ENCODE measurements around the gene IGF2BP2. TPM values are rescaled to one million over a fixed set of nuclear protein-coding genes. Genes with fewer than 3 reads are reported as not detected.

IGF2BP2 gene
- total and polyA plus RNA-seq, 2 of the 4 experiments (the other 2 are of a cell fraction) = 23.4 to 88.2 TPM

GRCh38 chr3:185788292-185788691 lies 36.5 kb downstream of the IGF2BP2 start:
- Histone ChIP-seq H3K9me1 (ENCODE audit: insufficient read depth, low read length) (peaks cover 27% of the 10 kb centered on the region), H4K91ac (ENCODE audit: insufficient read depth, low read depth, low read length) (no peak overlapping the region), H3K27ac (ENCODE audit: insufficient read depth, low read length) (no peak overlapping the region), H3K27me3 (ENCODE audit: control insufficient read depth, insufficient read depth, low read length) (no peaks in the 10 kb centered on the region), H4K8ac (ENCODE audit: low read depth in 2 of 2, low read length in 2 of 2) (no peak overlapping the region), H3K4ac (ENCODE audit: low read depth, low read length) (no peak overlapping the region), H3K4me1 (ENCODE audit: control insufficient read depth, insufficient read depth, low read length) (peaks cover 10% of the 10 kb centered on the region), H2AK9ac (replicated peaks; ENCODE audit: low read depth, low read length, poor library complexity) (no peak overlapping the region), H3K9ac (ENCODE audit: low read depth, low read length) (no peak overlapping the region), H2BK15ac (ENCODE audit: low read depth, low read length) (no peak overlapping the region), H3K14ac (replicated peaks; ENCODE audit: low read depth, low read length) (no peak overlapping the region), H3K4me3 (ENCODE audit: insufficient read depth, low read depth, low read length) (no peak overlapping the region), H4K5ac (ENCODE audit: low read depth, low read length) (no peak overlapping the region), H3K9me3 (ENCODE audit: control insufficient read depth, insufficient read depth, low read length) (no peaks in the 10 kb centered on the region), H4K20me1 (ENCODE audit: insufficient read depth, low read length) (peaks cover 99% of the 10 kb centered on the region), H3K36me3 (ENCODE audit: control insufficient read depth, insufficient read depth, low read length) (peaks cover 6% of the 10 kb centered on the region), H2BK5ac (ENCODE audit: low read depth, low read length, poor library complexity, severe bottlenecking) (no peak overlapping the region), H3K4me2 (ENCODE audit: low read depth, low read length) (no peak overlapping the region), H2BK20ac (ENCODE audit: low read depth, low read length) (no peak overlapping the region), H3K23ac (ENCODE audit: low read depth, low read length) (no peak overlapping the region), H2AK5ac (ENCODE audit: low read depth, low read length) (no peak overlapping the region), H3K79me1 (ENCODE audit: low read depth in 1 of 2, low read length in 2 of 2) (peaks cover 8 to 86% of the 10 kb centered on the region in 2 experiments), H2BK120ac (ENCODE audit: low read depth, low read length) (no peak overlapping the region), H2AFZ (replicated peaks; ENCODE audit: low read length, poor library complexity) (no peak overlapping the region), H3K18ac (ENCODE audit: low read depth, low read length) (no peak overlapping the region), H3K56ac (ENCODE audit: extremely low read depth, insufficient read depth, low read length) (no peak overlapping the region)
- ChIA-PET POLR2A (ENCODE audit: unreplicated experiment) (no interaction called here), CTCF (no interaction called here)
- dilution Hi-C loops (cut with HindIII; ENCODE audit: low sequenced_read_pairs, unreplicated experiment) (no loop called here), in situ Hi-C loops (cut with MboI; ENCODE audit: low sequenced_read_pairs) (no loop called here), intact Hi-C loops (cut with micrococcal nuclease) (no loop called here)
- no peak for TF ChIP-seq RAD21 (IDR thresholded peaks at IDR 0.05; ENCODE audit: low read length)
- TF ChIP-seq MAFK (IDR thresholded peaks at IDR 0.05; ENCODE audit: low read depth, low read length) = no peak
- TF ChIP-seq RCOR1 (IDR thresholded peaks at IDR 0.05; ENCODE audit: insufficient replicate concordance, low read length) = no peak
- TF ChIP-seq MAZ (IDR thresholded peaks at IDR 0.05; ENCODE audit: borderline replicate concordance, low read depth, low read length) = no peak
- TF ChIP-seq CTCF (conservative IDR thresholded peaks at IDR 0.05; ENCODE audit: low read depth, low read length) = no peak
- no peak for TF ChIP-seq NFE2L2 (IDR thresholded peaks at IDR 0.05; ENCODE audit: low read depth, low read length)
- TF ChIP-seq BHLHE40 (IDR thresholded peaks at IDR 0.05; ENCODE audit: low read depth, low read length) = no peak
- no peak for TF ChIP-seq ELK1 (IDR thresholded peaks at IDR 0.05; ENCODE audit: borderline replicate concordance, low read depth, low read length)
- no peak for TF ChIP-seq FOS (IDR thresholded peaks at IDR 0.05; ENCODE audit: low read depth, low read length)
- no peak for TF ChIP-seq MXI1 (IDR thresholded peaks at IDR 0.05; ENCODE audit: borderline replicate concordance, low read depth, low read length)
- no peak for TF ChIP-seq POLR2A (IDR thresholded peaks at IDR 0.05; ENCODE audit: low read depth, low read length)
- TF ChIP-seq RFX5 (IDR thresholded peaks at IDR 0.05; ENCODE audit: low read depth, low read length) = no peak
- TF ChIP-seq USF2 (IDR thresholded peaks at IDR 0.05; ENCODE audit: low read depth, low read length) = no peak
- TF ChIP-seq SMC3 (IDR thresholded peaks at IDR 0.05; ENCODE audit: low read depth, low read length) = no peak
- TF ChIP-seq CEBPB (IDR thresholded peaks at IDR 0.05; ENCODE audit: low read depth, low read length) = no peak
- no peak for TF ChIP-seq CHD1 (IDR thresholded peaks at IDR 0.05; ENCODE audit: low read depth, low read length)
- no CpG with 5 or more reads among the region's 2 CpGs for WGBS, 2 experiments (ENCODE audit: extremely low coverage in 2 of 2, insufficient read length in 1 of 2)
- no peak for DNase-seq
- no TSS peak for BruUV-seq (replicated peaks)
- ATAC-seq (ENCODE audit: low read depth) = no peak
